ENCODE measurements around the gene CHRNA4.

Gene CHRNA4

DNA sequence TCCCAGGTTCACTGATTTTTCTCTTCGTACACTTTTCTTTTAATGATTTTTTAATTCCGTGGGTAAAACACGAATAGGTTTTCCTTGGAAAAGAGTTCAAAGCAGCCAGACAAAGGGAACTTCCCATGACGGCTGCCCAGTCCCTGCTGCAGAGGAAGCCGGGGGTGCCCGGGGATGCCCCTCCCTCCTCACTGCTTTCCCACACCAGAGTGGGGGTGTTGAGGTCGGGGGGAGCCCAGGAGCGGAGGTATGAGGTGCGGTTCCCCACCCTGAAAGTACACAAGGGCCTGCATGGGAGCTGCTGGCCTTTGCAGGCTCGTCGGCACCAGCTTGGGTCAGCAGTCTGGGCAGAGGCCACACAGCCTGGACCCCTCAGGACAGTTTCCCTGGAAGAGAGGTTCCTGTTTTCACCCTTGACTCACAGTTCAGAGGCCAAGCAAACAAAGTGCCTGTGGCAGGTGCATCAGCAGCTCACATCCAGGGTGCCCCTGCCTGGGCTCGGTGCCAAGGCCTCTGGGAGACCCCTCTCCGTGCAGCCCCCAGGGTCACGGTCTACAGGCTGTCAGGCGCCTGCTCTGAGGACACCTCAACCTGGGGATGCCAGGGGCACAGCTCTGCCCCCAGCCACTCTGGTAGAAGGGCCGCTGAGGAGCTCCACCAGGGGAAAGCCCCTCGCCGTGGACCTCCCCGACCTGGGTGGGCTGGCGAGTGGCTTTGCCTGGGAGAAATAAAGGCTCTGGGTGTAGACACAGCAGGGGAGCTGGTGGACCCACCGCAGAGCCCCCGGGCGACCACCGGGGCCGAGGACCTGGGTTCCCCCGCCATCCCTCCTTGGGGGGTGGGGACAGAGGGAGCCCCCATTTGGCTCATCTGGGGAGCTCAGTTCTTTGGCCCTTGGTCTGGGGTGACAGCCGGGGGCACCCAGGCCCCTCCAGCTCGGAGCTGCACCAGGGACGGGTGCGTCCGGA is 15.4 kb upstream of the CHRNA4 start:
- DNase-seq: no peak

DNA sequence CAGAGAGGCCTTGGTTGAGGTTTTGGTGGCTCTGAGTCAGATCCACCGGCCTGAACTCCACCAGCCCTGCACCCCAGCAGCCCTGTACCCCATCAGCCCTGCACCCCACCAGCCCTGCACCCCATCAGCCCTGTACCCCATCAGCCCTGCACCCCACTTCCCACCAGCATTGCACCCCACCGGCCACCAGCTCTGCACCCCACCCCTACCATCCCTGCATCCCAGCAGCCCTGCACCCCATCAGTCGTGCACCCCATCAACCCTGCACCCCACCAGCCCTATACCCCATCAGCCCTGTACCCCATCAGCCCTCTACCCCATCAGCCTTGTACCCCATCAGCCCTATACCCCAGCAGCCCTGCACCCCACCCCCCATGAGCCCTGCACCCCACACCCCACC is 14.3 kb upstream of the CHRNA4 start:
- no peak for DNase-seq

DNA sequence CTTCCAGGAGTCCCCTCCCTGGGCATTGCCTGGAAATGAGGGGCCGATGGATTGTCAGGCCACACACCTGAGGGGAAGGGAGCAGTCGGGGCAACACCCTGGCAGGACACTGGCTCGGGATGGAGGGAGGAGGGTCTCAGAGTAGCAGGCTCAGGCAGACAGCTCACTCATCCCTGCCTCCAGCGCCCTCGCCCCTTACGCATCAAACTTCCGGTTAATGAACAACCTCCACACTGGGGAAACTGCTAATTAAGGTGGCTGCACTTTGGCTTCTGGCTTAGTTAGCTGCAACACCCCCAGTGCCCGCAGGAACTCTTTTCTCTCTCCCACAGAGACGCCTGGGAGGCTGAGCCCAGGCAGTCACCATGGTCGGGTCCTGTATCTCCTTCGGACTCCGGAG is 13.4 kb upstream of the CHRNA4 start:
- no peak for DNase-seq

DNA sequence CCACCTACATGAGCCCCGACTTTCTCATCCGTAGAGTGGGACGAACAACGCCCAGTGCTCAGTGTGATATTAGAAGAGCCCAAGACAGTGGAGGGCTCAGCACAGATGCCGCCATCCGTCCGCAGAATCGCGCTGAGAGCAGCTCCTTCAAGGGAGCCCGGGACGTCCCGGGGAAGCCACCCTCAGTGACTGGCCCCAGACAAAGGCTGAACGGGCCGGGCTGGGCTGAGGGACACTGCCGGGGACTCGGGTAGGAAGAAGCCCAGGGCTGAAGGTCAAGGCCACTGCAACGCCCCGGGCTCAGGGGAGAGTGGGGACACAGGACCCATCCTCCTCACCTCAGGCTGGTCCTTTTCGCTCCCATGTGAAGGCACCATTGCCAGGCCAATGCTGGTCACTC is 12.8 kb upstream of the CHRNA4 start:
- DNase-seq: no peak

DNA sequence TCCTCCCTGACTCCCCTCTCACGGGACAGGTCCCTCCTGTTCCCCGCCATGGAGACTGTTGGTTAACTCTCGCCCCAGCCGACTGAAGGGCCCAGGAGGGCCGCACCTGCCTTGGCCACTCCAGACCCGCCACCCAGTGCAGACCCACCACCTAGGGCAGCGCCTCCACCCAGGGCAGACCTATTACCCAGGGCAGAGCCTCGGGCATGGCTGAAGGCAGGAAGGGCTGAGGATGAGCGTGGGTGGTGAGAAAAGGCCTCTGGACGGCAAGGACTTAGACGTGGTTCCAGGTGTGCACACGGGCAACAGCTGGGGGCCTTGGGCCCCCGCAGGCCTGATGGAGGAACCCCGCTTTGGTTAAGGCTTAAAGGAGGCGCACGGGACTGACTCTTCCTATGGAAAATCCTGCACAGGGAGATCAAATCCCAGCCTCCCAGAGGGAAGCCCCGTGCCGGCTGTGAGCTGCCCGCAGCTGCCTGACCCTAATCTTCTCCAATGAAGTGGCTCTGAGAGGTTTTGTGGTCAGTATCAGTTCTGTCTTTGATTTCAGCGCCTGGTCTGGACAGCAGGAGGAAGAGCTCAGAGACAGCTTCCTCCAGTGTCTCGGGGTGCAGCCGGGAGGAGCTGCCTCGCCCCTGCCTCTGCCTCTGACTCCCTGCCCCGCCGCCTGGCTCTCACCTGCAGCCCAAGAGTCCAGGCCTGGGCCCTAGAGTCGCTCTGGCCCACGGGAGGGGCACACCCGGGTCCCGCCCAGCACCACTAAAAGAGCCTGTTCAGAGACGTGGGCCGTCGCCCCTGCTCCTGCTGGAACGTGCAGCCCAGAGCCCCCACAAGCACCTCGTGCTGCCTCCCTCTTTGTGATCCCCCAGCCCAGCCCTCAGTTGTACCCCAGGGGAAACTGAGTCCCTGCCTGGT is 12.1 kb upstream of the CHRNA4 start:
- no peak for DNase-seq

DNA sequence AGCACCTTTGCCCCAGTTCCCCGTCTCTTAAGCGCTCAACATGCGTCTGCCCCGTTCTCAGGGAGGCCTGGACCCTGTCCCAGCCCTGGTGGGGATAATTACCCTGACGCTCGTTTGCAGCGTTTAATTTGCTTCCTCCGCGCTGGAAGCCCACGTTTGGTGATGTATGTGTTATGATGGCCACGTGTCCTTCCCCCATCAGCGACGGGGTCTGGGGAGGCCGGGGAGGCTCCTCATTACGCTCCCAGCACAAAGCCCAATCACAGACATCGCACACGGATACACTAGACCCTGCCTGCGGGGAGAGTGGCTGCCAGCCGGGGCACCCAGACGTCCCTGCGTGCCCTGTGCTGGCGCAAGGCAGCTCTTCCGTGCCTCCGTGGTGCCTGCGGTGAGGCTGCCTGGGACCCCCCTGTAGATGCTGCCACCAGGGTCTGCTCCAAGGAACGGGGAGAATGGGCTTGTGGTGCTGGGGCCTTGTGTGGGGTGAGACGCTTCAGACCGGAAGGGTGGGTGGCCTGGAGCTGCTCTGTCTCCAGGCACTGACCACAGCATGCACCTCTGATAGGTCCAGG is 10.2 kb upstream of the CHRNA4 start:
- no peak for DNase-seq

DNA sequence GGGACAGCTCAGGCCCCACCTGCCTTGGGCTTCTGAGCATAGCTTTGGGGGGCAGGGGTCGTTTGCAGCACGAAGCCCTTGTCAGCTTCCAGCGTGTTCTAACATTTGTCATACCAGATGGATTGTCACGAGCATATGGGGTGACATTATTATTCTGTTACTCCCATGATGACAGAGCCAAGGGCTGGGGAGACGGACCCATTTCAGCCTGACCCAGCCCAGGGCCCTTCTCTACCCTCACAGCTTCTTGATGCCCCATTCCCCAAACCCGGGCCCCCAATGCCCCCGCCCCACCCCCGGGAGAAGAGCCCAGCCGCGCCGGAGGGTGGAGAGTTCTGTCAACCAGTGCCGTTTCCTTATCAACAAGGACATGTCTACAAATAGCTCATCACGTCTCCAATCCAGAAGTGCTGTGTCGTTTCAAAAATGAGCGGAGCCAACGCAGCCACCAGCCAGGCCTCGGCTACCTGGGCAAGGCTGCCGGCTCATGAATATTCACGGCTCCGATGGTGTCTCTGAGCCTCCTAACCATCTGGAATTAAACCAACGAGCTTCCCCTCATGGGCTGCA is 9.6 kb upstream of the CHRNA4 start:
- no peak for DNase-seq

DNA sequence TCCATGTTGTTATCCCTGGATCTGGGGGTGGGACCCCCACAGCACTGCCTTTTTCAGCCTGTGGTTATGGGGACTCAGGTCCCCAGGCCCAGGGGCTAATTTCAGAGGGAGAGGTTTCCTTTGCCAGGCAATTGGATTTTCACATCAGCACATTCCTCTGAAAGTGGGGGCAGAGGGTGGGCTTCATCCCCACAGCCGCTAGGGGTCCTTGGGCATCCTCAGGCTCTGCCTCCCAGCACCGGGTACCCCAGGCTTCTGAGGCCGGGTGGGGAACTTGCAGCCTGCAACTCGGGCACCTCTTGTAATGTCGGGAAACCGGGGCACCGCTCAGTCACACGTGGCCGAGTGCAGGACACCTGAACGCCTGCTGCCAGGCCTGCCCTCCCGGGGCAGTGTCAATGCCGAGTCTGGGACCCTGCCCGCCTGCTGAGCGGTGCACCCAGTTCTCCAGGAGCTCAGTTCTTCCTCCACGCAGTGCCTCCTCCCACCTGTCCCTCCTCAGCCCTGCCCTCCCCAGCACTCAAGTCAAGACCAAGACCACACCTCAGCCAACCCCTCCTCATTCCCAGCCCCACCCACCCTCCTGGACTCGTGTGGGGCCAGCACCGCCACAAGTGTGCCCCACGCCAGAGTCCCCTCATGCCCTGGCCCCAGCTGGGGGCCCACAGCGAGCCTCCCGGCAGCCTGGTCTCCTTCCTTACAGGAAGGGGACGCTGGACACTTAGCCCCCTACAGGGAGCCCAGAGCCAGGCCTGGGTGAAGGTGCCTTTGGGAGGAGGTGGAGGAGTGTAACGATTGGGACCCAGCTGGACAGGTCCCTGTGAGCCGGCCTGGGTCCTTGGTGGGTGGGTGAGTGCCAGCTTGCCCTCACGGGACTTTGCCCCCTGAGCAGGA is 8.8 kb upstream of the CHRNA4 start:
- no peak for DNase-seq

DNA sequence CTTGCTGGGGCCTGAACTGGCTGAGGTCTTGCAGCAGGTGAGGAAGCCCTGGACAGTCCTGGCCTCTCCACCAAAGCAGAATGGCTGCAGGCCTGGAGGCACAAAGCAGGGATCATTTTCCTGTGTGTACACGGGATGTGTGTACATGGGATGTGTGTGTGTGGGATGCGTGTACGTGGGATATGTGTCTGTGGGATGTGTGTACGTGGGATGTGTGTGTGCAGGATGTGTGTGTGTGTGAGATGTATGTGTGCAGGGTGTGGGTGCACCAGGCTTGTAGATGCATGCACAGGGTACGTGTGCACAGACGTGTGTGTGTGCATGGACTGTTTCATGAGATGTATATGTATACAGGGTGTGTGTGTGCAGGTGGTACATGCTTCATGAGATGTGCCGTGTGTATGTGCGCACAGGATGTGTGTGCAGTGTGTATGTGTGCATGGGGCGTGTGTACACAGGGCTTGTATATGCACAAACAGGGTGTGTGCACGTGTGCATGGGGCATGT is 7.9 kb upstream of the CHRNA4 start:
- DNase-seq: no peak

DNA sequence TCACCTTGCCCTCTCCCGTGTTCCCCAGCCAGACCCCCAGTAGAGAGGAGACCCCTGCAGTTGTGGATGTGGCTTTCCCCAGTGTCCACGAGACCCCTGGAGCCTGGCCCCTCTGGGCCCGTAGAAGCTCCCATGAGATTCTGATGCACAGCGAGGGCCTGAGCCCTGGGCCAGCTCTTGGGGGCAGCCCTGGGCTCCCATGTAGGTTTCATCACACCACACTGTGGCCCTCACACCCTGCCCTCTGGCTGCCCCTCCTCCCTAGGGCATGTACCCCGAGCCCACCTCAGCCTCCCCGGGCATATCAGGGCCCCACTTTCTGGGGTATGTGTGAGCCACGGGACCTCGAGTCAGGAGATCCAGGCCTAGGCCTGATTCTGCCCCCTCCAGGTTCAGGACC is 7.0 kb upstream of the CHRNA4 start:
- no peak for DNase-seq

DNA sequence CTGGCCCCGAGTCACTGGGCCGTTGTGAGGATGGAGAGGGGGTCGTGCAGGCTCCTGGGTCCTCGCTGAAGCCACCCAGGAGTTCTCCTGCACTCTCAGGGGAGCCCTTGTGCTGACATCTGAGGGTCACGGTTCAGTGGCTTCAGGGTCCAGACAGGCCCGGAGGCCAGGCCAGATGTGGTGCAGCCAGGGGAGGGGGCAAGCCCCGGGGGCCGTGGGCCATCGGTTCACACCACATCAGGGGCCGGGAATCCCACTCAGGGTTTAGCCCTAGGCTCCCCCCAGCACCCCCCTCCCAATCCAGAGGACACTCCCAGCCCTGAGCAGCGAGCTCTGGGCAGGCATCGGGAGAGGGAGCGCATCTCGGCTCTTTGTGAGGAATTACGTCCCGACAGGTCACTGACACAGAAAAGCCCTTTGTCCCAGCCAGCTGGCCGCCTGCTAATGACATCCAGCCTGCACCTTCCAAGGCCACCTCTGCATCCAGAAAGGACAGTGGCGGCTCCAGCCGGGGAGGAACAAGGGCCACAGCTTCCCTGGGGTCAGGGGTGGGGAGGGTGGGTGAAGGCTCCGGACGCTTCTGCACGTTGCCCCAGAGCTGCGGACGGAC is 6.4 kb upstream of the CHRNA4 start:
- DNase-seq: no peak

DNA sequence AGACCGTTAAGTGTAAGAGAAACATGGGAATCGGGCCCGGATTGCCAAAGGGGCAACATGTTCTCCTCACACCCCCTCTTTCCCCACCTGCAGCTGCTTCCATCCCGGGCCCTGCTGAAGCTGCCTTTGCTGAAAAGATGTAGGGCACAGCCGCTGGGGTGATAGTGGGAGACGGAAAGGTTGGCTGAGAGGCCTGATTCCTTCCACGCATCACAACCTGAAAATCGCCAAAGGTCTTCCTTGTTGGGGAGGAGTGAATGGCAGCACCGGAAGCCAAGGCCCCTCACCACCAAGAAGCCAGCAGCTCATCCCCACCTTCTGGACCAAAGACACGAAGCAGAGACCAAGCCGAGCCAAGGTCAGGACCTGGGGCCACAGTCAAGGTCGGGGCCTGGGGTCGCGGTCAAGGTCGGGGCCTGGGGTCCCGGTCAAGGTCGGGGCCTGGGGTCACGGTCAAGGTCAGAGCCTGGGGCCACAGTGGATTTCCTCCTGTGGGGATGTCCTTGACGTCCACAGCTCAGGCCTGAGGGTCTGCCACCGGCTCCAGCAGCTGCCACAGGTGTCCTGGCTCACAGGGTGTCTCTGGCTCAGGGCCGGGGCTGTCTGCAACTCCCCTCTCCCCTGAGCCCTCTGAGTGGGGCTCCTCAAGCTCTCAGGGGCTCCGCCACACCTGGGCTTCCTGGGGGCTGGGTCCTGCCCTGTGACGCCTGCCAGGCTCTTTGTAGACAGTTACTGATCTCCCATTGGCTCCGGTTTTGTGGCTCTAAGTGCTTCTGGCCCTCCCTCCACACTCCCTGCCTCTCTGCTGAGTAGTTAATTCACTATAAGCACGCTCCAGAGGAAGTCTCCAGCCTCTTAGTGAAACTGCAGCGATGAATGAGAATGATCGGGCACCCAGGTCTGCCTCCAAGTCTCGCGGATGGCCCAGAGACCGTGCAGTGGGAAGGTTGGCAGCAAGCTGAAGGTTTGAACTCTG is 5.5 kb upstream of the CHRNA4 start:
- DNase-seq: no peak

DNA sequence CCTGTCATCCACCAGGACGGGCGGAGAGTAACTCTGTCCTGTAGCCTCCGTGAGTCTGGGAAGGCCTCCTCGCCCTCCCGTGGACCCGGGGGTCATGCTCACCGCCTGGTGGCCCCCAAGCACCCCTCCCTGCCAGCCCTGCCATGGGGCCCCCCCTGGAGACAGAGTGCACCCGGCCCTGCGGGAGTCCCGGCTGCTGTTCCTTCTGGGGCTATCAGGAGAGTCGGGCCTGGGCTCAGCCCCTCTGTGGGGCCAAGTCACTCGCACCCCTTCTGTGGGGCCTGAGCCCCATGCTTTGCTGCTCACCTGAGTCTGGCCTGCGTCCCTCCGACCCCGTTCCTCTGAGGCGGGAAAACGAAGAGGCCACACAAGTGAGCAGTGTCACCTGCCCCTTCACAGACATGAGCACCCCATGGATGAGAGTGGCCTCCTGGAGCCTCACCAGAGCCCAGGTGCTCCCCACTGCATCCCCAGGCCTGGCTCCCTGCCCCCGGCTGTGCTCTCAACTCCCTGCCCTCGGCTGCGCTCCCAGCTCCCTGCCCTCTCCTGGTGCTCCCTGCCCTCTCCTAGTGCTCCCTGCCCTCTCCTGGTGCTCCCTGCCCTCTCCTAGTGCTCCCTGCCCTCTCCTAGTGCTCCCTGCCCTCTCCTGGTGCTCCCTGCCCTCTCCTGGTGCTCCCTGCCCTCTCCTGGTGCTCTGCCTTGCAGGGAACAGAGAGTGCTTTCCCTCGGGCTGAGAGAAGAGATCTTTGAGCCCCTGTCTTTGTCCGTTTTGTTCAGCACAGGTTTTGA is 4.6 kb upstream of the CHRNA4 start:
- no peak for DNase-seq

DNA sequence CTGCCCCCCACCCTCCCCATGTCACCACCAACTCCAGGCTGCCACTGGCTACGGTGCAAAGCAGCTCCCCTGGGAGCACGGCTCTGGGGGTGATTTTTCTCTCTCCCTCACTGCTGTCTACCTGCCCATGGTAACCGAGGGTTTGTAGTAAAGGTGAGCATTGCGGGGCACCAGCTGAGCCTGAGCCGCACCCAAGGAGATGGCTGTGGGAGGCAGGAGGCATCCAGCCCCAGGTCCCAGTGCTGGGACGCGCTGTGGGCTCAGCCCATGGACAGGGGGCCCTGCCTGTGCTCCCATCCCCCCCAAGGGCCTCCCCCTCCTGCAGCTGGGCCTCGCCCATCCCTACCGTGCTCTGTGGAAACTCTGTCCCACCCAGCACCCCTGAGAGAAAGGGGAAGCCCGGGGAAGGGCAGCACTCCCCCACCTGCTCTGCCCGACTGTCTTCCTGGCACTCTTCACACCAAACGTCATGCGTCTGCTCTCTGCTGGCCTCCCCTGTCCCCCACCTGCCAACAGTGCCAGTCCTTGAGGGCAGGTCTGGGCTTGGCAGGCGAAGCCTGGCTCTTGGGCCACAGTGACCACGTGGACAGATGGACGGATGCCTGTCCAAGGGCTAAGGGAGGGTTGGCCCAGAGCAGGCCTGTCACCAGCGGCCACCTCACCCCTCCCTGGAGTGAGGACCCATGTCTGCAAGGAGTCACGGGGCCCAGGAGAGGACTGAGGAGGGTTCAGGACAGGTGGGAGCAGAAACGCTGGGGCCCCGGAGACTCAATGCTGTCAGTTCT is 3.8 kb upstream of the CHRNA4 start:
- DNase-seq: no peak

DNA sequence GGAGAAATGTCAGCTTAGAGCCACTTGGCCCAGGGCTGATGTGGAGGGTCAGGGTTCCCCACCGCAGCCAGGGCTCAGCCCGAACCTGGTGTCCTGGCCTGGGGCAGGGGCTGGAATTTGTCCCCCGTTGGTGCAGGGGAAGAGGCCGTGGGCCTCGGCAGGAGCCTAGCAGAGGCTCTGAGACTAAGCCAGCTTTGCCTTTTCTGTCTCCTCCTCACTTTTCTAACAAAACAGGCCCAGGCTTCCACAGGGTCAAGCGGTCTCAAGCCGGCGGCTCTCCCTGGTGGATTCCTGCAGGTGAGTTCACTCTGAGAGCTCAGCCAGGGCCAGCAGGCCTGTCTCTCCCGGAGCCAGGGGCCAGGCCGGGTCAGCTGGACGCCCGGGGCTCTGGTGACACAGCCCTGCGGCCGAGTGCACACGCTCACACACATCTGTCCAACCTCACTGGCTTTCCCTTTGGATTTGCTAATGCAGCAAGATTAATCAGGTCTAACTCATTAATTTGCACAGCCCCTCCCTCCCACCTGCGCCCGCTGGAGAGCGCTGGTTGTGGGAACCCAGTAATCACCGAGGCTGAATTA is 2.9 kb upstream of the CHRNA4 start:
- no peak for DNase-seq

DNA sequence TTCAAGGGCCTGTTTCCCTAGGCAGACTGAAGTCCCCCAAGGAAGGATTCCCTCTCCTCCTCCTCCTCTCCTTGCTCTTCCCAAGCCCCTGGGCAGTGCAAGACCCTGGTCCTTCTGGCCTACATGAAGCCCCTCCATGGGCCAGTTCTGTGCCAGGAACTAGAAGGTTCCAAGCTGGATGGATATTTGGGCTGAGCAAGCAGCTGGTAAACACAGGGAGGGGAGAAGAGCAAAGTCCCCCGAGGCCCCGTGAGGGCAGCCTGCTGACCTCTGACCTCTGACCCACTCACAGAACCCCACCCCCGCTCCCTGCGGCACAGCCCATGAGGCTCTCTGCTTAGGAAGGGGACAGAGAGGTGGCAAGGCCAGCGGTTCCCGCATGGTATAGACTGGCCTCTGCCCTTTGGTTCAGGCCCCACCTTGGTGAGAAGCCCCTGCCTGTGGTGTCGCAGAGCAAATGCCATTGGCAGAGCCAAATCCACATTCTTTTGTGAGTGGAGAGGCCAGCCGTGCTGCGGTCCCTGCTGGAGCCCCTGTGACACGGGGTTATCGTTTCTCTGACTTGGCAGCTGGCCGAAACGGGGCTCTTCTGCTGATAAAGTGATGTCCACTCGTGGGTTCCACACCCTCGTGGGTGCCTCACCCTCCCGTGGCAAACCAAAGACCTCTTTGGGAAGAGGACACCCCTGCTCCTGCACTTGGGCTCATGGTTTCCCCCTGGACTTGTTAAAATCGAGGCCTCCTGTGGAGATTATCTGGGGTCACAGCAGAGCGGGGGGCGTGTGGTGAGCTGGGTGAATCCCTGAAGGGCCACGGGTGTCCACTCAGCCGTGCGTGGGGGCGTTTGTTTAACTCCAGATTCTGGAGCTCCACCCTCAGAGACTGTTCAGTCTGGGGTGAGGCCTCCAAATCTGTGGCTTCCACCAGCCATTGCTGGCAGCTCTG is 2.1 kb upstream of the CHRNA4 start:
- DNase-seq: no peak
